Measurements from ENCODE around the gene IL17B.
"Not testable (repeated sequence)": the region's sequence is repeated elsewhere in the genome, so short reads cannot be mapped to it uniquely, and the experiment has no call there.

Gene IL17B

DNA sequence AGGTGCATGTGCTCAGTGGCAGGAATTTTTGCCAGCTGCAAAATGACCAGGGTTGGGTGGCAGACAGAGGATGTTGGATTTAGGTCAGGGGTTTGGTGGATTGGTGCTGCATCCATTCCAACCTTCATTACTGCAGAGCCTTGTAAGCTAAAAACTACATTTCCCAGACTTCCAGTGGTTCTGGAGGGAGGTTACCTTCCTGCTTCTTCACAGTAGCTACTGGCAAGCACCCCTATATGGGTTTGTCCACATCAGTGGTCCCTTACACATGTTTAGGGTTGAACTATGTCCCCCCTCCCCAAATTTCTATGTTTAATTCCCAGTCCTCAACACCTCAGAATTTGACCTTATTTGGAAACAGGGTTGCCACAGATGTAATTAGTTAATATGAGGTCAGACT lies 20.7 kb upstream of the IL17B start:
- DNase-seq: no peak

DNA sequence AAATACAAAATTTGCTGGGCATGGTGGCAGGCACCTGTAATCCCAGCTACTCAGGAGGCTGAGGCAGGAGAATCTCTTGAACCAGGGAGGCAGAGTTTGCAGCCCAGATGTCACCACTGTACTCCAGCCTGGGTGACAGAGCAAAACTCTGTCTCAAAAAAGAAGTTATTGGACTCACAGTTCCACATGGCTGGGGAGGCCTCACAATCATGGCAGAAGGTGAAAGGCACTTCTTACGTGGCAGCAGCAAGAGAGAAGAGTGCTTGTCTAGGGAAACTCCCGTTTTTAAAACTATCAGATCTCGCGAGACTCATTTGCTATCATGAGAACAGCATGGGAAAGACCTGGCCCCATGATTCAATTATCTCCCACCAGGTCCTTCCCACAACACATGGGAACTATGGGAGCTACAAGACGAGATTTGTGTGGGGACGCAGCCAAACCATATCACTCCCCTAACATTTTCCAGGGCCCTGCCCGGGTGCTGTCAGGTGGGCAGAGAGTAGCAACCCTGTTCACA lies 19.7 kb upstream of the IL17B start:
- not testable (repeated sequence) for DNase-seq

DNA sequence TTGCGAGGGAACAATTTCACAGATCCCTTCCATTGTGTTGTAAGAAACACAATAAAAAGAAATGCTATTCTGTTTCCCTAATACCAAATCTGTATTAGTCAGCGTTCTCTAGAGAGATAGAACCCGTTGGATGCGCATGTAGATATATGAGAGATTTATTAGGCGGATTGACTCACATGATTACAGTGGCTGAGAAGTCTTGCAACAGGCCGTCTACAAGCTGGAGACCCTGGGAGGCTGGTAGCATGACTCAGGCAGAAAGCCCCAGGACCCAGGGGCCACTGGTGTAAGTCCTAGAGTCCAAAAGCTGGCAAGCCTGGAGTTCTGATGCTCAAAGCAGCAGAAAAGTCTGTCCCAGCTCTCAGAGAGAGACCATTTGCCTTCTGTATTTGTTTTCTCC lies 18.4 kb upstream of the IL17B start:
- no peak for DNase-seq

DNA sequence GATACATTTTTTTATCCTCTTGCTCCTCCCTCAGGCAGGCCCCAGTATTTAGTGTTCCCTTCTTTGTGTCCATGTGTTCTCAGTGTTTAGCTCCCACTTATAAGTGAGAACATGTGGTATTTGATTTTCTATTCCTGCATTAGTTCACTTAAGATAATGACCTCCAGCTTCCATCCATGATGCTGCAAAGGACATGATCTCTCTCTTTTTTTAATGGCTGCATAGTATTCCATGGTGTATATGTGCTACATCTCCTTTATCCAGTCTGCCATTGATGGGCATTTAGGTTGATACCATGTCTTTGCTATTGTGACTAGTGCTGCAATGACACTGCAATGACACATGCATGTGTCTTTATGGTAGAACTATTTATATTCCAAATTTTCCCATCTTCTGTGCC lies 15.9 kb upstream of the IL17B start:
- not testable (repeated sequence) for DNase-seq

DNA sequence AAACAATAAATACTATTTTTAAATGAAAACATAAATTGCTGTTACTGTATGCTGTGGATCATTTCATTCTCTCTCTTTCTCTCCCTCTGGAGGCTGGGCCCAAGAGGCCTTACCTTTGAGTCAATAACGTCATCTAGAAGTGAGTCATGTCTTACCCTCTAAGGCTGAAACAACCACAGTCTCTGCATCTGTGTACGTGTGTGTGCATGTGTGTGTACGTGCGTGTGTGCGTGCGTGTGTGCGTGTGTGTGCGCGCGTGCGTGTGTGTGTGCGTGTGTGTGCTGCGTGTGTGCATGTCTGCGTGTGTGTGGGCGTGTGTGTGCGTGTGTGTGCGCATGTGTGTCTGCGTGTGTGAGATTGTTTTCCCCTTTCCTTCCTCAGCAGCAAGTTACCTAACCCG lies 13.6 kb upstream of the IL17B start:
- no peak for DNase-seq

DNA sequence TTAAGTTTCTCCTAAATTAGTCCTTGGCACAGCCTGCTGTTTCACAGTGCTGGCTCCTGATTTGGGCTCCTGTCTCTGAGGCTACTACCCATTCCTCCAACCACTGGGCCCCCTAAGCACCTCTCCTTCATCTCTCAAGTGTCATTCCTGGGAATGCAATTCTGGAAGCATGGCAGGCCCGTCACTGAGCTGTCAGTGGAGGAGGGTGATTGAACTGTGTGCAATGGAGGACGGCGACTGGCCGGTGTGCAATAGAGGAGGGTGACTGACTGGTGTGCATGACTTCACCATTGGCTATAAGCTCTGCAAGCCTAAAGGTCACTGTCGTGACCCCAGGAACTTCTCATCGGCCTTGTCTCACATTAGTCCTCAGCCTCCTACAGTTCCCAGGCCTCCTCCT lies 12.4 kb upstream of the IL17B start:
- DNase-seq: no peak

DNA sequence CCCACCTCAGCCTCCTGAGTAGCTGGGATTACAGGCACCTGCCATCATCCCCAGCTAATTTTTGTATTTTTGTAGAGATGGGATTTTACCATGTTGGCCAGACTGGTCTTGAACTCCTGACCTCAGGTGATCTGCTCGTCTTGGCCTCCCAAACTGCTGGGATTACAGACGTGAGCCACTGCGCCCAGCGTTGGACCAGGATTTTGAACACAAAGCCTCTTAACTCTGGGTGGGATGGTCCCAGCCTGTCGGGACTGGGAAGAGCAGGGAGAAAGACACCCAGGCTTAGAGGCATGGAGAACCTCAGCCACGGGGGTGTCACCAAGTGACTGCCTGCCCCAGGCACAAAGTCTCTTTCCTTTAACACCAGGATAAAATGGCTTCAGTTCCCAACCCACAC lies 12.0 kb upstream of the IL17B start:
- not testable (repeated sequence) for DNase-seq

DNA sequence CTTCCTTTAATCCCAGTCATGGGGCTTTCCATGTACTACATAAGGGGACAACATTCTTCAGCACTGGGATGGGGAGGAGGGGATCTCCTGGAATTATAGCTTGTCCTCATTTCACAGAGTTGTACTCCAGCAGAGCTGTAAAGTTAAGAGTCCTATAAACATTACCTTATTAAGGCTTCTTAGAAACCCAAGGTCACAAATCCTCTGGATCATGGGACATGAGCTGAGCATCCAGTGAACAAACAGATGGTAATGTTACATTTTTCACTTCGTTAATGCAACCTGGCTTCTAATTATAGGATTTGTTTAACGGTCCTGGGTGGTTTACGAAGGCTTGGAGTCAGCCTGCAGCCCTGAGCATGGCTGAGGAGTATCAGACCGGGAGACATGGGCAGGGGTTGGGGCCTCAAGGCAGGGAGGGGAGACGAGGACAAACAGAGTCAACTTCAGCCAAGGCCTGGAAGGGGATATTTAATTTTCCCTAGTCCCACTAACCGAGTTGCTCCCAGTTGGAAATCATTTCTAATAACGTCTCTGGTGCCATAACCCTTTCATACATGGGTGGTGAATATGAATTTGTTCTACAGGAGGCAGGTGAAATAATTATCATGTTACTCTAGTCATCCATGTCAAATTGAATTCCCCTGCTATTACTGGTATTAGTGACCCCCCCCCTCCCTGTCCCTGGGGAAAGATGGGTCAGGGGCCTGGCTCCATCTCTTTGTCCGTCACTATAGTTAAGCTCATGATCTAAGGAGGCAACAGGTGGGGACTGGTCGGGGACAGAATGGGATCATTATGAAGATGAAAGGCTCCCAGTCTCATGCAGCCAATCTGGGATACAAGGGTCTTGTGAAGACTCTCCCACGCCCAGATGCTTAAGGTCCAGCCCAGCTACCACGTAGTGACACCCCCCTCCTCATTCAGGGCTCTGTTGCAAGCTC lies 10.7 kb upstream of the IL17B start:
- no peak for DNase-seq

DNA sequence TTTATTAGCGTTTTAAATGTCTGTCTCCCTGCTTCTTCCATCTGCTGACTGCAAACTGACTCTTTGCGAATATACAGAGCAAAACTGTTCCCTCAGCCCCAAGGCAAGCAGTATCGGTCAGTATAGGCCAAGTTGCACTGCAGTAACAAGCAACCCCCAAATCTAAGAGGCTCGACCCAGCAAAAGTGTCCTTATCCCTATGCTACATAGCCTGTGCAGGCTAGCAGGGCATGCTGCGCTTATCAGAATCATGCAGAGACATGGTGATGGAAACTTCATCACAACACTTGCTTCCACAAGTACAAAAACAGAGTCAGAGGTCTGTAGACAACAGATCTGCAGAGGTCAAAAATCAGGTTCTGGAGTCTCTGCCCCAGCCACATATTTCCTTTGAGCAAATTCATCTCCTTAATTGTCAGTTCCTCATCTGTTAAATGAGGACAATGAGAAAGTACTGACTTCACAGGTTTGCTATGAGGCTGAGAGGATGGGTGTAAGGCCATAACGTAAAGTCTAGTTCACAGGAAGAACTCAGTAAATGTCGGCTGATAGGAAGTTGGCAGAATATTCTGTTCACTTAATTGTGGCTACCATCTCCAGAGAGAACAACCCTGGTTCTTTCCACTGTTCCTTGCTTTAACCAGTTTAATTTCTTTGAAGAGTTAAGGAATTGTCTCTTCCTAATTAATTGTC lies 9.6 kb upstream of the IL17B start:
- no peak for DNase-seq

DNA sequence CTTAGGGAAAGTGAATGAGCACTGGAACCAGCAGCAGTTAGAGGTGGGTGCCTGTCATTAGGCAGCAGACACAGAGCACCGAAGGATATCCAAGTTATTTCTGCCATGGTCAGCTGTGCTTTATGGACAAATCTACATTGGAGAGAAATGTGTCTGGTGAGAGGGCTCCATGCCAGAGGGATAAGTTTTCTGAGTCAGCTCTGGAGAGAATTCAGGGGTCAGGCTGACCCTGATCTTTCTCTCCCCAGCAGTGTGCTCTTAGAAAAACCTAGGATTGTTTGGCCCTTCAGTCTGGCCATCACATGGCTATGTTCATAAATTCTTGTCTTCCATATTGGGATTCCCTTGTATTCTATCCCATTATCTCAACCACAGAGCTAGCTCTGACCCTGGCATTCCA lies 8.9 kb upstream of the IL17B start:
- DNase-seq: no peak

DNA sequence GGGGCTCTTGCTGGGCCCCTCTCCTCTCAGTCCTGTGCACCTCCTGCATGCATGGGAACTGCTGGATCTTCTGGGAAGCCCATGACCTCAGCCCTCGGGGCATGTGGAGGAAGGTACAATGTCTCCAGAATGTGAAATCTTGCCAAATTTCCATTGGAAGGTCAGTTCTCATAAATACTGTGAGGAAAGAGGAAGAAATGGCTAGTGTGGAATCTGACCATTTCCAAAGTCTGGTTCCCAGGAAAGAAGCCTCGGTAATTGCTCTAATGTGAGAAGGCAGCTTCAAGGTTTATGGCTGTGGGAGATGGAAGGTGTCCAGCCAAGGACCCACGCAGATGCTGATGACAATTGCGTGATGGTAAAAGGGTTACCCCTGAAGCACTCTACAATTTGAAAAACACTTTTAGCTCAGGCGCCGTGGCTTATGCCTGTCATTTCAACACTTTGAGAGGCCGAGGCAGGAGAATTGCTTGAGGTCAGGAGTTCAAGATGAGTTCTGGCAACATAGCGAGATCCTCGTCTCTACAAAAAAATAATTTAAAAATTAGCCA lies 8.1 kb upstream of the IL17B start:
- DNase-seq: no peak

DNA sequence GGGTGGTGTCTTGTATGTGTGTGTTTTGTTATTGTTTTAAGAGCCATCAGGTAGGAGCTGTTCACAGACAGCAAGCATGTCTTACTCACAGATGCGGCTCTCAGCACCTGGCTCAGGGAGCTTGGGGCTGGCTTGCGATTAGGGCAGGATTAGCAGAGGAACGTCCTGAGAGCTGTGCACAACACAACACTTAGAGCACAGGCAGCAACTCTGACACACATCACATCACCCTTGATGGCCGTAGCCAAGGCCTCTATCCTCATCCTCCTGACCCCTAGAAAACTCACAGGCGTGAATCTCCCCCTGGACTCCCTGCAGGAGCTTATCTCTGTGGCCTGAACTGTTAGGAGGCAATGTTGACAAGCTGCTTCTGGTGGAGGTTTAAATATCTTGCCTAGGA lies 7.1 kb upstream of the IL17B start:
- DNase-seq: no peak

DNA sequence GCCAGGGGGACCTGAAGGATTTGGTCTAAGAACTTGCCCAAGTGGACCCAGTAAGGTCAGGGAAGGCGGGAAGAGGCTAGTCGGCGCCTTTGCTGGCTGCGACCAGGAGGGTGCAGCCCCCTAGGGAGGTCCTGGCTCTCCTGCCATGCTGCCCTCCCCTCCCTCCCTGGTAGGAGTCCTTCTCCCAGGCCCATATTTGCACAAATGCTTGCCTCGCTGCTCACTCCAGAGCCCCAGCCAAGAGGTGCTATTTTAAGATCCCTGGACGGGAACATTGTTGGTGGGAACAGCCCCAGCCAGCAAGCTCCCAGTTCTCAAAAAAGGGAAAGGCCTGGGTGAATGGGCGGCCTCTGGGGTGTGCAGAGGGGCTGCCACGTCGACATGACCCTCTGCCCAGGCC lies 4.3 kb upstream of the IL17B start:
- no peak for DNase-seq

DNA sequence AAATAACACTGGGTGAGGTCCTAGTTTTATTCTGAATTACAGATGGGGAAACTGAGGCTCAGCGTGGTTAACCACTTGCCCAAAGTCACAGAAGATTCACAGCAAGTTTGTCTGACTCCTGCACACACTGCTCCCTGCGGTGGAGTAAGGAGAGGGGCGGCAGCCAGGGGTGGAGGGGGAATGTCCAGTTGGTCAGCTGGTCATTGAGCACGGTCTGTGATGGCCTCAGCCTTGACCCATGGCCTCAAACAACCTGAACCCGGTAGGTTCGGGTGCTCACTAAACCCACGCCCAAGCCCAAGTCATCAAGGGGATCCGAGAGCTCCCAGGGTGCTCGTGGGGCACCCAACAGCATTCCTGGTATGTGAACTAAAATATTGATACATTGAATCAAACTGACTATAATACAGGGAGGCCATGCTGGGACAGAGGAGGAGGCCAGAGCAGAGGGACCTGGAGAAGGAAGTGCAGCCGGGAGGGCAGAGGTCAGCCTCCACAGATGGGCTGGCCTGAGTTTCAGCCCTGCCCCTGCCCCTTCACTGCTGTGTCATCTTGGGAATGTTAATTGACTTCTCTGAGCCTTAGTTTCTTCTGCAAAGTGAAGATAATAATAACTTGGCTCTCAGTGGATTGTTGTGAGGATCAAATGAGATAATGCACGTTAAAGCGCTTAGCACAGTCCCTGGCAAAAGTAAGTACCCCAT lies 3.6 kb upstream of the IL17B start:
- no peak for DNase-seq

DNA sequence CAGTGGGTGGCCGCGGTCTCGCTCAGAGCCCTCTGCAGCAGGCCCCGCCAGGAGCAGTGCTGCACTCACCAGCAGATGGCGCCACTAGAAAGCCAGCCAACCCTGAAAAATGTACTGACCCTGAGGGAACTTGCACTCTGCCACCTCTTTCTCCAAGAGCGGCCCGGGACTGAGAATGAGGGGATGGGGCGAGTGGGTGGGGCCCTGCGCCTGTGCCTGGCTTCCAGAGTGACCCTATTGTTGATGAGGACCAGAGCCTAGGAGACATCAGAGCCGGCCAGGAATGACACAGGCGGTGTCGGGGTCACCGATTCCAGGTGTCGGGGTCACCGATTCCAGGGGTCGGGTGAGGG lies 2.9 kb upstream of the IL17B start:
- peak; percentile 90 for DNase-seq

DNA sequence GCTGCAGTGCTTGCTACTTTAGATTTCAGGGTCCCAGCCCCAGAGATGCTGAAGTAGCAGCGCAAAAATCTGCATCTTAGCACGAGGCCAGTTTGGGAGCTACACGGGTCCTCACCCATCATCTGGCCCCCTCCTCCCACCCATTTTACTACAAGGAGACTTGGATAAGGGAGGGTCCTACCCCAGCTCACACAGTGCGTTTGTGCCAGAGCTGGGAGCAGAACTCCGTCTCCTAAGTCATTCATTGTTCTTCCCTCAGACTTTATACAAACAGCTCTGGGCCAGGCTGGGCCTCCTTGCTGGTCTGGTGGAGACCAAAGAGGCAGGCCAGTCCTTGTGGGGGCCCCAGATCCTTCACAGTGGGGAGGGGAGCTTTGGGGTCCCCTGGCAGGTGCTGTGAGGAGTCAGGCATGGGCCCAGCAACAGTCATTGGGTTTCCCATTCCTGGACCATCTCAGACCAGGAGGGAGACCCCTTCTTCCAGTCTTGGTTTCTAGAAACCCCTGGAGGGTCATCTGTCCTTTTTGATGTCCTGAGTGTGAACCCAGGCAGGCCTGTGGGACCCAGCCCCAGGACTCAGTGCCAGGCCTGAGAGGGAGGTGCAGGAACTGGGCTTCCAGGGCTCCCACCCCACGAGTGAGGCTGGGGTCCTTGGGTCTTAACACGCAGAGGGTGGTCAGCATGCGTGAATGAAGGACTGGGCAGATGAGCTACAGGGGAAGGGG lies 2.3 kb upstream of the IL17B start:
- no peak for DNase-seq

DNA sequence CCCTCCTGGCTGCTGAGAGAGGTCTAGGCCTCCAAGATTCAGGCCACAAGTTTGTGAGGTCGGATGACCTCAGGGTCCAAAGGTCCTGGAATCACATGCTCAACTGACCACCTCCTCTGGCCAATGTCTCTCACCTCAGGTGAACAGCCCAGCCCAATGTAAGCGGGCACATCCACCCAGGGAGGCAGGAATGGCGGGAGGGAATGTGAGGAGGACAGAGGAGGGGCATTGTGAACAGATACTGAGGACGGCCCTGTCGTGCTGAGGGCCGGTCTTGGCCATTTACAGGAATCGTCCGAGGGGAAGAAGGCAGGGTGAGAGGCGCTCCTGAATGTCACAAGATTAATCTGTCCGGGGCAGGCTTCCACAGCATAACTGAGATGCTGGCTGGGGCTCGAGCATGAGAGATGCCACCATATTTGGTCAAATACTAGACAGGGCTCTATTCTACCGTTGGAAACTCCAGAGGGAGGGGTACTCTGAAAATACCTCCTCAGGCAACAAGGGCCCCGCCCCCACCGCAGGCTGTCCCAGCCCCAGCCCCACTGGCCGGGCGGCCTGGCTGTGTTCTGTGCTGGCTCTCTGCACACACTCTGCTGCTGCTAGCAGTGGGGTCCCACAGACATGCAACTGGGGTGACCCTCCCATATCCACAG lies 1.5 kb upstream of the IL17B start:
- no peak for DNase-seq

DNA sequence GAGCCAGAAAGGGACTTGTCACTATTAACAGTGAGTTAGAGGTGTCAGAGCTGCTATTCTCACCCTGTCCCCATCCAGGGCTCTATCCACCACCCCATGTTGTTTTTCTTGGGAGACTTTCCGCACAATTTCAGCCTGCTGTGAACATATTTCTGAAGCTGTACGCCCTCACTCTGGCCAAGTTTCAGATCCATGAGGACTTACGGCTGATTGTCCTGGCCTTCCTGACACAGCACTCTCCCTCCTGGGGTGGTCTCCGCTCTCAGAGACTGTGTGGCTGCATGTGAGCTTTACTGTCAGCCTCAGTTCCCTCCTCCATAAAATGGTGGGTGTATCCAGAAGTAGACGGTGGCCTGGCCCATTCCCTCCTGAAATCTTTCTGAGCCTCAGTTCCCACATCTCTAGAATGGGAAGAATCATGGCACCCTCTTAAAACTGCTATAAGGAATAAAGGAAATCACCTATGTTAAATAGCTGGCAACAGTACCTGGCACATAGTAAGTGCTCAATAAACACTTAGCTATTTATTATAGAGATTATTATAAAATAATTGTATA lies 804 bp upstream of the IL17B start:
- DNase-seq: no peak

DNA sequence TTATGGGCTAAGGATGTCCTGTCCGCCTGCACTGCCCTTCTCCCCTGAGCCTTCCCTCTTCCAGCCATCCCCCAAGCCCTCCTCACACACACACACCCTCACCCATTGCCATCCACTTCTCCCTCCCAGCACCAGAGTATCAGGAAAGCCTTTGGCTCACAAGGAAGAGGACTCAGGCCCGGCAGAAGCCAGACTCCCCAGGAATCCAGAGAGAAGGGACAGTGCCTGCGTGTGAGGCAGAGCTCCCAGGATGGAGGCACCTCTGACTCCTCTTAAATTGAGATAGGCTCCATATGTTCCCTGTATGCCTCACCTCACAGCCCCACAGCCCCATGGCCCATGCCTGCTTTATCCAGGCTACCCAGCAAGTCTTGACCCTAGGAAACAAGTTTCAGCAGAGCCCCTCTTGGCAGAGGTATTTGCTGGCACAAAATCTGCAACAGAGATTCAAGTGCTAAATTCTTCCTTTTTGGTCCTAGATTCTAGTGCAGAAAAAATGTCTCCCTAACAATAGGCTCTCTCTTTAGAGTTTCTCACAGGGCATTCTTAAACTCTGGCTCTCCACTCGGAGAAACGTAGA lies 761 bp downstream of the IL17B start:
- DNase-seq: no peak

DNA sequence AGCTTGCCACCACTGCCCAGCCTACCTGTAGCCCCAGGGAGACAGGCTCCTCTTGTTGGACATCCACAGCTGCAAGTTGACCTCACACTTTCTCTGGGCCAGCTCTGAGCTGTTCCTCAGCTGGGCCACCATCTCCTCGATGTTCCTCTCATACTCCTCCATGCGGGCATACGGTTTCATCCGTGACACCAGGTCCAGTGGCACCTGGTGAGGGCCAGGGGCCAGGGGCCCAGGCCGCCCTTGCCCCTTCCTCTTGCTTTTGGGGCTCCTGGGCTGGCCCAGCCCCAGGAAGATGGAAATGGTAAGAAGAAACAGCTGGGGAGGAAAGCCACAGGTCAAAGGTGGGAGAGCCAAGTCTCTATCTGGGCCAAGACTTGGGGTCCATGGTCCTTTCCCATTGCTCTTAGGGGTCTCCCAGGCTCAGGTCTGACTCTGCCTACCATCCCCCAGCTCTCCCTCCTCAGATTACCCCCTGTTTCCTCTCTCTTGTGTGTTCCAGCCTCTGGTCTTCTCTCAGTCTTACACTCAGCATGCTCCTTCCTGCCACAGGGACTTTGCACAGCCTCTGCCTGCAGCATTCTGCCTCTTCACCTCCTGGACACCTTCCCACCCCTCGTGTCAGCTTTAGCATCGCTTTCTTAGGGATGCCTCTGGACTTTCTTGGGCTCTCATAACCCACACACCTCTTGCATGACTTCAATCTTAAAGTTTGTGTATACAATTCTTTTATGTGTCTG lies 2.2 kb downstream of the IL17B start:
- no peak for DNase-seq

DNA sequence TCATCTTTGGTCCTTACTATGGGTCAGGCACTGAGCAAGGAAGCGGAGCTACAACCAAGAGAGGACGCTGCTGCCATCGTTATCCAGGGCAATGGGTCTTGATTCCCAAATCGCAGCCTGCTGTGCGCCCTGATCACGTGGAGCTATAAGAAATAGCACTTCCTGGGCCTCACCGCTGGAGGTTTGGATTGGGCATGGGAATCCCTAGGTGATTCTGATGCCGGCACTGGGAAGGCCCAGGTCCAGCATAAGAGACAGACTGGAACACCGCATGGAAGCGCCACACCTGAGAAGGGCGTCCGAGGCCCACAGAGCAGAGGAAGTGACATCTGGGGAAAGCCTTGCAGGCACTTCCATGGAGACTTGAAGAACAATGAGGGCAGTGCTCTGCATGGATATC lies 3.0 kb downstream of the IL17B start:
- no peak for DNase-seq

Measured in eye (tissue), 1 donor.